Measurements from ENCODE around the gene ZPR1. TPM values are rescaled to one million over a fixed set of nuclear protein-coding genes. Genes with fewer than 3 reads are reported as not detected.
A peak's percentile ranks its signal among the peaks of the same experiment; 100 is the strongest.

ZPR1 gene
- total and polyA plus RNA-seq, 11 donors, result 6.2 to 59.4 (median 27.1) TPM

DNA sequence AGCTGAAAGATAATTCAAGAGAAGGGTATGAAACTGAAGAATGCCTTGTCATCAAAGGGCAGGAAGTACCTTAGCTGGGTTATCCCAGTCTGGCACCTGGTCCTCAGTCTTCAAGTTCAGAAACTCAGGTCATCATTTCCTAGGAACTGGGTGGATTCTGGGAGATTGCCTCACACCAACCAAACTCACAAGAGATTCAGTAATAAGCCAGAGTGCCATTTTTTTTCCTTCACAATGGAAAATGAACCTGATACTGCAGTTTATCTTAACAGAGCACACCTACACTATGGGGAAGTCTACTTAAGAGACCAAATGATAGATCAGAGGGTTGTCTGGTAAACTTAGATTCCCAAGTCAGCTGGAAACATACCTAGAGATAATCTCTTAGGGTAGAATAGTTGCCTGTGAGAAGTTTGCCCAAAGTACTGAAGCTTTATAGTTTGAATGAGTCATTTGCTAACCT lies 11.3 kb downstream of the ZPR1 start:
- no peak for DNase-seq
- Histone ChIP-seq H3K27me3 (no peaks in the 10 kb centered on the region), H3K27ac (no peak overlapping the region), H3K36me3 (peaks cover 0 to 59% (median 44%) of the 10 kb centered on the region in 9 donors), H3K9me3 (no peaks in the 10 kb centered on the region), H3K4me3 (no peak overlapping the region), H3K4me1 (peaks cover 5 to 18% (median 12%) of the 10 kb centered on the region in 12 donors)
- intact Hi-C loops (cut with DNase I), result no loop called here
- TF ChIP-seq, protein P1, sequence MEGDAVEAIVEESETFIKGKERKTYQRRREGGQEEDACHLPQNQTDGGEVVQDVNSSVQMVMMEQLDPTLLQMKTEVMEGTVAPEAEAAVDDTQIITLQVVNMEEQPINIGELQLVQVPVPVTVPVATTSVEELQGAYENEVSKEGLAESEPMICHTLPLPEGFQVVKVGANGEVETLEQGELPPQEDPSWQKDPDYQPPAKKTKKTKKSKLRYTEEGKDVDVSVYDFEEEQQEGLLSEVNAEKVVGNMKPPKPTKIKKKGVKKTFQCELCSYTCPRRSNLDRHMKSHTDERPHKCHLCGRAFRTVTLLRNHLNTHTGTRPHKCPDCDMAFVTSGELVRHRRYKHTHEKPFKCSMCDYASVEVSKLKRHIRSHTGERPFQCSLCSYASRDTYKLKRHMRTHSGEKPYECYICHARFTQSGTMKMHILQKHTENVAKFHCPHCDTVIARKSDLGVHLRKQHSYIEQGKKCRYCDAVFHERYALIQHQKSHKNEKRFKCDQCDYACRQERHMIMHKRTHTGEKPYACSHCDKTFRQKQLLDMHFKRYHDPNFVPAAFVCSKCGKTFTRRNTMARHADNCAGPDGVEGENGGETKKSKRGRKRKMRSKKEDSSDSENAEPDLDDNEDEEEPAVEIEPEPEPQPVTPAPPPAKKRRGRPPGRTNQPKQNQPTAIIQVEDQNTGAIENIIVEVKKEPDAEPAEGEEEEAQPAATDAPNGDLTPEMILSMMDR (IDR thresholded peaks at IDR 0.05), result no peak
- TF ChIP-seq POLR2A (IDR thresholded peaks at IDR 0.05), result no peak
- no peak for ATAC-seq

DNA sequence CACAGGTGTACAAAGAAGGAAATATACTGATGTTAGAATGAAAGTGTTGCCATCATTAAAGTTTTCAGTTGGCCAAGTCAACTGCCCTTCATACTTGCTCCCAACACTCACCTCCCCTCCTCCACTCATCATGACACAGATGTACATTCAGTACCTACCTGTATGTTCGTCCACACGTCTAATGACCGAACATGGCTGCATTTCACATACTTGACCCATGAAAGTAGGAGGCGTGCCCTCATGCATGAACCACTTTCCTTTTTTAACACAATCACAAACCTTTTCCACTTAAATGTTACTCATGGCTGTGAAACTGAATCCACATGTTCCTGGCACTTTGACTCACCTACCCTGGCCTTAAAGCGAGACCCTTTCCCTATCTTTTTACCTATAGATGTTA lies 11.8 kb downstream of the ZPR1 start:
- H3K27me3 ChIP-seq, result no peaks in the 10 kb centered on the region
- intact Hi-C loops (cut with DNase I), result no loop called here
- WGBS, 4 donors, result 84 to 96% (median 87%) methylated on average over 5 of the region's 5 CpGs
- DNase-seq (no peak), ATAC-seq (no peak)
- TF ChIP-seq, protein P1 (IDR thresholded peaks at IDR 0.05), result no peak
- TF ChIP-seq POLR2A (IDR thresholded peaks at IDR 0.05), result no peak
- H3K36me3 ChIP-seq, result peaks cover 0 to 53% (median 39%) of the 10 kb centered on the region in 9 donors
- H3K4me3 ChIP-seq, result no peak overlapping the region
- H3K27ac ChIP-seq, result no peak overlapping the region
- H3K9me3 ChIP-seq, result no peaks in the 10 kb centered on the region
- peaks cover 8 to 24% (median 18%) of the 10 kb centered on the region in 12 donors for H3K4me1 ChIP-seq

DNA sequence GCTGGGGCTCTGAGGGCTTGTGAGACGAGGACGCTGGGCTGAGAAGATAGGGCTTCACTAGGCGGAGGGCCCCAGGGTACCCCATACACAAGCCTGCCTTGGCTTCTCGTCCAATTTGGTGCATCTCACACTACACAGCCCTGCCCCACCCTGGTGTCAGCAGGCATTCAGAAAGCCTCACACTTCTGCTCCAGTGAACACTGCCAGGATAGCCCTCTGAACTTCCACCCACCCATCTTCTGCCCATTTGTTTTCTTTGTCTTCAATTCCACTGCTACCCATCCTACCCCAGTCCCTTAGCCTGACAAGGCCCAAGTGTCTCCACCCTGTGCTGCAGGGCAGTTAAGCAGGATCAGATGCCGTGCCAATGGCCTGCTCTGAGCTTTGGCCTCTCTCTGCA lies 13.2 kb downstream of the ZPR1 start:
- ATAC-seq (no peak), DNase-seq (no peak)
- WGBS, 4 donors, result 83 to 94% (median 90%) methylated on average over 5 of the region's 5 CpGs
- intact Hi-C loops (cut with DNase I), result no loop called here
- no peak for TF ChIP-seq POLR2A (IDR thresholded peaks at IDR 0.05)
- TF ChIP-seq, protein P1 (IDR thresholded peaks at IDR 0.05), result no peak
- Histone ChIP-seq H3K27ac (no peak overlapping the region), H3K9me3 (no peaks in the 10 kb centered on the region), H3K36me3 (peaks cover 0 to 42% (median 29%) of the 10 kb centered on the region in 9 donors), H3K27me3 (no peaks in the 10 kb centered on the region), H3K4me3 (no peak overlapping the region), H3K4me1 (peaks cover 8 to 34% (median 21%) of the 10 kb centered on the region in 12 donors)

DNA sequence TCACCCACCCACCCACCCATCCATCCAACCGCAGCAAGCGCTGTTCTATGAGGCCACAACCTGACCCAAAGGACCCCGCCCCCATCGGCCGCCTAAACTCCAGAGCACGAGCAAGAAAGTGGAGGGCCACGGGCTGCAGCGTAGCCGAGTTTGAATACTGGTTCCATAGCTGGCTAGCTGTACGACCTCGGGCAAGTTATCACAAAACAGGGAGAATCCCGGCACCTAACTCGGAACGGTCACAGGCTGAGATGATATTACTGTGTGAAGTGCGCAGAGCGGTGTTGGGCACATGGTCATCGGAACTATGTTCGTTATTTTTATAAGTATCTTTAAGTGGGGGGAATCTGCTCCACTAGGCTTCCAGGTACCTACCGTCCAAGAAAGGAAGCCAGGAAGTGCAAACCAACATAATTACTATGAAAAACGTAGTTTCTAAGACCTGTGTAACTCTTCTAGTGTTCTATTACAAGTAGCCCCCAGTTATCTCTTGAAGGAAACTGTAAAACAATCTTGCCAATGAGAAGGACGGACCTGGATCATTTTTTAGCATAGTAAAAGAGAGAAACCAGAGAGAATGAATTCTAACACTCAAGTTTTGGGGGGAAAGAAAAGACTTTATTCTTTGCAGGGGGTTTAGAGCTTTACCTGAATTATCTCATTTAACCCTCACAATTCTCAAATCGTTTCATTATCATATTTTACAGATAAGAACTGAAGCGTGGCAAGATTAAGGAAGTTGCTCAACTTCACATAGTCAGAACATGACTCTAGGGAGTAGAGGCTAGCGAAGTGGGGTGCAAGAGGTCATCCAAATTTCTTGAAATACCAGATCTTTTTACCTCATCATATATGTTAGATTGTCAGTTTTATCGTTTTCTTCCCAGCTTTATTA lies 14.4 kb downstream of the ZPR1 start:
- intact Hi-C loops (cut with DNase I), result no loop called here
- H3K4me3 ChIP-seq, result peak overlapping the region; percentile 64 to 99 (median 83)
- ATAC-seq (peak; percentile 24 to 74 (median 58)), DNase-seq (no peak)
- H3K9me3 ChIP-seq, result no peaks in the 10 kb centered on the region
- H3K4me1 ChIP-seq, result peaks cover 8 to 40% (median 21%) of the 10 kb centered on the region in 12 donors
- TF ChIP-seq POLR2A (IDR thresholded peaks at IDR 0.05), result no peak
- TF ChIP-seq, protein P1 (IDR thresholded peaks at IDR 0.05), result no peak
- no peaks in the 10 kb centered on the region for H3K27me3 ChIP-seq
- peaks cover 0 to 42% (median 29%) of the 10 kb centered on the region in 9 donors for H3K36me3 ChIP-seq
- 6 to 15% (median 8%) methylated on average over 11 to 25 of the region's 25 CpGs for WGBS, 4 donors
- peak overlapping the region in 11 of 12 donors; percentile 84 to 97 (median 91) for H3K27ac ChIP-seq
